Caco-2 (cell line): ENCODE data around the gene TNFRSF4. TPM values are rescaled to one million over a fixed set of nuclear protein-coding genes. Genes with fewer than 3 reads are reported as not detected.

Source experiments
- BruUV-seq: library from RNA; stranded (reverse); fragments of 400-500 nt; replicated peaks from 2 replicates; lab custom pipeline; 2021; lab: Mats Ljungman, UMichigan
- CTCF ChIA-PET: fragments of 300-600 bp; sonication (Branson Sonifier 250); formaldehyde crosslinking; loops from one replicate; lab custom pipeline; 2022; ENCODE audit warnings: antibody characterized with exemption; lab: Charles Lee
- POLR2A ChIA-PET: fragments of 300-600 bp; sonication (Branson Sonifier 250); formaldehyde crosslinking; loops from one replicate; lab custom pipeline; 2022; ENCODE audit warnings: antibody characterized with exemption; lab: Charles Lee
- DNase-seq, 2 experiments: peaks; one replicate each; pipeline versions ENCODE4 v3.0.0 to v3.0.0-alpha.2; 2020 to 2022
- H3K27me3 ChIP-seq: replicated peaks from 2 replicates; pipeline ENCODE4 v1.6.0; 2011; ENCODE audit warnings: low read length; ENCODE audit not compliant: control insufficient read depth, insufficient read depth
- H3K36me3 ChIP-seq: 2 replicates; pipeline ENCODE4 v1.5.1; 2011; ENCODE audit warnings: low read length; ENCODE audit not compliant: control insufficient read depth, insufficient read depth
- H3K4me1 ChIP-seq: fragments of 250-450 bp; sonication (Bioruptor Pico); 2 replicates; pipeline ENCODE4 v1.5.1; 2020; ENCODE audit warnings: mild to moderate bottlenecking
- H3K4me3 ChIP-seq: 2 replicates; pipeline ENCODE4 v1.5.1; 2011; ENCODE audit warnings: low read depth, mild to moderate bottlenecking, control low read depth, low read length
- H3K9me3 ChIP-seq: fragments of 250-450 bp; sonication (Bioruptor Pico); 2 replicates; pipeline ENCODE4 v1.5.1; 2020; ENCODE audit warnings: mild to moderate bottlenecking, moderate library complexity
- H3K27ac Mint-ChIP-seq: one replicate; pipeline ENCODE4 v1.8.0; 2022; ENCODE audit warnings: mixed read lengths; ENCODE audit not compliant: unreplicated experiment
- H3K27me3 Mint-ChIP-seq: one replicate; pipeline ENCODE4 v1.8.0; 2022; ENCODE audit warnings: mixed read lengths; ENCODE audit not compliant: insufficient read depth, unreplicated experiment
- H3K36me3 Mint-ChIP-seq: one replicate; pipeline ENCODE4 v1.8.0; 2022; ENCODE audit warnings: mild to moderate bottlenecking, mixed read lengths; ENCODE audit not compliant: insufficient read depth, unreplicated experiment
- H3K4me1 Mint-ChIP-seq: one replicate; pipeline ENCODE4 v1.8.0; 2022; ENCODE audit warnings: low read depth, mixed read lengths; ENCODE audit not compliant: unreplicated experiment
- H3K4me3 Mint-ChIP-seq: one replicate; pipeline ENCODE4 v1.8.0; 2022; ENCODE audit warnings: mild to moderate bottlenecking, moderate library complexity, mixed read lengths; ENCODE audit not compliant: unreplicated experiment
- H3K9me3 Mint-ChIP-seq: one replicate; pipeline ENCODE4 v1.8.0; 2022; ENCODE audit warnings: mixed read lengths; ENCODE audit not compliant: unreplicated experiment
- CTCF ChIP-seq, 2 experiments: fragments of 200-600 bp in 1 of 2; IDR thresholded peaks; 1 replicate in 1 of 2; 2 replicates in 1 of 2; pipeline versions ENCODE4 v1.5.1 to v1.8.0; 2011 to 2022; ENCODE audit warnings: antibody characterized with exemption in 1 of 2, control low read depth in 1 of 2, inconsistent platforms in 1 of 2, low read depth in 1 of 2, low read length in 1 of 2, mild to moderate bottlenecking in 1 of 2, moderate library complexity in 1 of 2; ENCODE audit not compliant: insufficient read depth in 1 of 2, severe bottlenecking in 1 of 2, unreplicated experiment in 1 of 2
- intact Hi-C: fragments of 100-400 bp; cut with micrococcal nuclease; formaldehyde crosslinking; loops from one replicate; pipeline ENCODE4 v1.10.0; 2022; ENCODE audit not compliant: unreplicated experiment
- total RNA-seq: library from RNA; stranded (reverse); gene quantifications from 2 replicates; pipeline ENCODE4 v1.2.3, GENCODE V29; 2022

TNFRSF4 gene
- total RNA-seq, 1 experiment from 2014 or later = not detected

- H3K9me3 ChIP-seq = no peaks in the 10 kb centered on the region
- no peaks in the 10 kb centered on the region for H3K27me3 ChIP-seq
- POLR2A ChIA-PET = no interaction called here
- no peaks in the 10 kb centered on the region for H3K36me3 ChIP-seq
- intact Hi-C loops = no loop called here
- H3K4me1 ChIP-seq = no peaks in the 10 kb centered on the region
- CTCF ChIA-PET = no interaction called here
- H3K4me1 Mint-ChIP-seq = no peaks in the 10 kb centered on the region
- H3K9me3 Mint-ChIP-seq = peaks cover 9% of the 10 kb centered on the region
- no peaks in the 10 kb centered on the region for H3K27me3 Mint-ChIP-seq
- no peak overlapping the region for H3K27ac Mint-ChIP-seq
- TF ChIP-seq CTCF (IDR thresholded peaks at IDR 0.05; ENCODE audit: insufficient read depth in 1 of 2, low read depth in 1 of 2, low read length in 1 of 2, severe bottlenecking in 1 of 2, unreplicated experiment in 1 of 2) = no peak
- no TSS peak for BruUV-seq
- H3K4me3 ChIP-seq = no peak overlapping the region
- no peaks in the 10 kb centered on the region for H3K36me3 Mint-ChIP-seq
- DNase-seq = no peak
- no peak overlapping the region for H3K4me3 Mint-ChIP-seq
Observed at GRCh38 chr1:1187938-1188337, 26.0 kb downstream of the TNFRSF4 start.

DNA sequence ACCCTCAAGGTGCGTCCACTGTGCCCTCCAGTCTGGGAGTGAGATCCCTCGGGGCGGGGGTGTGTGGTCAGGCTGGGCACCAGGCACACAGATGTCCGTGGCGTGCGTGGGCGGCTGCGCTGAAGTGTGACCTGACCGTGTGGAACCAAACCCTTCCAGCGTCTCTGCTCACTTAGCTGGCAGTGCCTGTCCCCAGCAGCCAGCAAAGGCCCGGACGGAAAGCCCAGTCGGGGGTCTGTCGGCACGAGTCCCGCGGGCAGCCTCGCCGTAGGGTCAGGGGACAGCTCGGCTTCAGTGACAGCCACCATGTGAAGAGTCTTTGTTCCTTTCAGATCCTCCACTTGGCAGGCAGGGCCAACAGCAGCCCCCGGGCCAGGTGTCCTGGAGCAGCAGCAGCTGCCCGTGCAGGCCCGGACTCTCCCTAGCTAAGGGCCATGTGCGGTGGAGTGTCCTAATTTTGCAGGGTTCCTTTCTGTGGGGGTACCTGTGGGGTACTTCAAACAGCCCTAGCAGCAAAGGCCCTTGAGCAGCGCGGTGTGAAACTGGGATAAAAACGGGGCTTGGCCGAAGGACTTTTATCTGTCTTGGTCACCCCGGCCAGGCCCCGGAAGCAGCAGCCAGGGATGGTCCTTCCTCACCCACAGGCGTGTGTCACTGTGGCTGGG, 28.7 kb downstream of the TNFRSF4 start:
- Mint-ChIP-seq H3K27me3 (no peaks in the 10 kb centered on the region), H3K27ac (no peak overlapping the region), H3K4me3 (no peak overlapping the region), H3K4me1 (no peaks in the 10 kb centered on the region), H3K36me3 (no peaks in the 10 kb centered on the region), H3K9me3 (no peaks in the 10 kb centered on the region)
- ChIA-PET POLR2A (no interaction called here), CTCF (no interaction called here)
- Histone ChIP-seq H3K4me3 (no peak overlapping the region), H3K9me3 (no peaks in the 10 kb centered on the region), H3K27me3 (no peaks in the 10 kb centered on the region), H3K4me1 (no peaks in the 10 kb centered on the region), H3K36me3 (no peaks in the 10 kb centered on the region)
- intact Hi-C loops = no loop called here
- peak in 1 of 2 experiments; percentile 17 for DNase-seq
- BruUV-seq = no TSS peak
- TF ChIP-seq CTCF (IDR thresholded peaks at IDR 0.05; ENCODE audit: insufficient read depth in 1 of 2, low read depth in 1 of 2, low read length in 1 of 2, severe bottlenecking in 1 of 2, unreplicated experiment in 1 of 2) = no peak

GRCh38 chr1:1183833-1184775, 29.8 kb downstream of the TNFRSF4 start:
- ChIA-PET POLR2A (no interaction called here), CTCF (no interaction called here)
- Mint-ChIP-seq H3K9me3 (no peaks in the 10 kb centered on the region), H3K27me3 (no peaks in the 10 kb centered on the region), H3K36me3 (no peaks in the 10 kb centered on the region), H3K27ac (no peak overlapping the region), H3K4me1 (no peaks in the 10 kb centered on the region), H3K4me3 (no peak overlapping the region)
- no peak for TF ChIP-seq CTCF (IDR thresholded peaks at IDR 0.05; ENCODE audit: insufficient read depth in 1 of 2, low read depth in 1 of 2, low read length in 1 of 2, severe bottlenecking in 1 of 2, unreplicated experiment in 1 of 2)
- H3K4me1 ChIP-seq = no peaks in the 10 kb centered on the region
- H3K36me3 ChIP-seq = no peaks in the 10 kb centered on the region
- no peak overlapping the region for H3K4me3 ChIP-seq
- intact Hi-C loops = no loop called here
- DNase-seq = no peak
- no peaks in the 10 kb centered on the region for H3K9me3 ChIP-seq
- BruUV-seq = no TSS peak
- no peaks in the 10 kb centered on the region for H3K27me3 ChIP-seq
